Common myeloid progenitor, CD34-positive (primary cell): ENCODE results near the gene ATG5.
A peak's percentile ranks its signal among the peaks of the same experiment; 100 is the strongest.

ENCODE experiments used
- CTCF ChIA-PET: fragments of 350-600 bp; sonication (Branson Sonifier 250); formaldehyde crosslinking; loops from one replicate; lab custom pipeline; 2021; ENCODE audit warnings: antibody characterized with exemption; lab: Charles Lee
- POLR2A ChIA-PET: fragments of 350-600 bp; sonication (Branson Sonifier 250); formaldehyde crosslinking; loops from one replicate; lab custom pipeline; 2021; ENCODE audit warnings: antibody characterized with exemption; lab: Charles Lee
- DNase-seq, 3 donors: peaks; one replicate each; pipeline versions ENCODE4 v3.0.0 to v3.0.0-alpha.2; 2013
- H3K27ac ChIP-seq, 2 experiments: 1 replicate in 1 of 2; 2 replicates in 1 of 2; pipeline ENCODE4 v1.7.0; 2013; ENCODE audit warnings: inconsistent platforms in 2 of 2, low read length in 2 of 2, mild to moderate bottlenecking in 2 of 2, low read depth in 1 of 2, moderate library complexity in 1 of 2; ENCODE audit not compliant: severe bottlenecking in 2 of 2, insufficient read depth in 1 of 2, poor library complexity in 1 of 2
- H3K27me3 ChIP-seq, 5 experiments: replicated peaks in 2 of 5; 1 replicate in 3 of 5; 2 replicates in 2 of 5; pipeline versions ENCODE4 v1.6.1 to v1.7.0; 2013; ENCODE audit warnings: low read length in 4 of 5, mild to moderate bottlenecking in 2 of 5, moderate library complexity in 2 of 5, inconsistent platforms in 1 of 5; ENCODE audit not compliant: insufficient read depth in 5 of 5, control insufficient read depth in 4 of 5
- H3K36me3 ChIP-seq, 4 experiments: 1 replicate in 2 of 4; 2 replicates in 2 of 4; pipeline versions ENCODE4 v1.6.1 to v1.7.0; 2013; ENCODE audit warnings: low read length in 3 of 4, control low read depth in 1 of 4, mild to moderate bottlenecking in 1 of 4; ENCODE audit not compliant: control insufficient read depth in 4 of 4, insufficient read depth in 4 of 4
- H3K4me1 ChIP-seq, 4 experiments: 1 replicate in 3 of 4; 2 replicates in 1 of 4; pipeline versions ENCODE4 v1.6.1 to v1.7.1; 2013; ENCODE audit warnings: low read length in 3 of 4, mild to moderate bottlenecking in 3 of 4, control low read depth in 1 of 4, inconsistent platforms in 1 of 4, moderate library complexity in 1 of 4; ENCODE audit not compliant: control insufficient read depth in 4 of 4, insufficient read depth in 4 of 4; ENCODE audit errors: control extremely low read depth in 1 of 4
- H3K4me3 ChIP-seq, 7 experiments: 1 replicate in 4 of 7; 2 replicates in 3 of 7; pipeline versions ENCODE4 v1.5.1 to v1.7.0; 2013; ENCODE audit warnings: mild to moderate bottlenecking in 7 of 7, low read length in 6 of 7, moderate library complexity in 6 of 7, inconsistent platforms in 2 of 7, low read depth in 2 of 7, control low read depth in 1 of 7; ENCODE audit not compliant: insufficient read depth in 4 of 7, control insufficient read depth in 1 of 7; ENCODE audit errors: extremely low read depth in 1 of 7
- H3K9me3 ChIP-seq, 5 experiments: 1 replicate in 4 of 5; 2 replicates in 1 of 5; pipeline versions ENCODE4 v1.6.1 to v1.7.1; 2013; ENCODE audit warnings: low read length in 4 of 5, mild to moderate bottlenecking in 2 of 5, inconsistent platforms in 1 of 5, low read depth in 1 of 5, moderate library complexity in 1 of 5; ENCODE audit not compliant: control insufficient read depth in 4 of 5, insufficient read depth in 2 of 5; ENCODE audit errors: control extremely low read depth in 1 of 5
- WGBS: methylation state at CpG from one replicate; pipeline ENCODE4 v1.1.5; 2013; ENCODE audit not compliant: insufficient coverage; 5-methylcytosine and 5-hydroxymethylcytosine counted together

ATG5 gene

GRCh38 chr6:106169517-106169916 is 156.0 kb downstream of the ATG5 start:
- H3K27me3 ChIP-seq: no peaks in the 10 kb centered on the region
- CTCF ChIA-PET: no interaction called here
- no peak for DNase-seq
- H3K9me3 ChIP-seq: no peaks in the 10 kb centered on the region
- H3K4me1 ChIP-seq: peaks cover 0 to 3% (median under 1%) of the 10 kb centered on the region in 4 experiments
- H3K36me3 ChIP-seq: no peaks in the 10 kb centered on the region
- POLR2A ChIA-PET: no interaction called here
- no peak overlapping the region for H3K4me3 ChIP-seq
- 100% methylated on average over 4 of the region's 5 CpGs for whole genome bisulfite sequencing
- H3K27ac ChIP-seq: no peak overlapping the region

GRCh38 chr6:106168097-106168888 is 157.3 kb downstream of the ATG5 start:
- WGBS: 98% methylated on average over 13 of the region's 15 CpGs
- Histone ChIP-seq H3K4me1 (peaks cover 0 to 14% (median 9%) of the 10 kb centered on the region in 4 experiments), H3K9me3 (no peaks in the 10 kb centered on the region), H3K27ac (no peak overlapping the region), H3K4me3 (no peak overlapping the region), H3K36me3 (no peaks in the 10 kb centered on the region), H3K27me3 (no peaks in the 10 kb centered on the region)
- no peak for DNase-seq
- ChIA-PET CTCF (no interaction called here), POLR2A (no interaction called here)

GRCh38 chr6:106167096-106167814 is 158.3 kb downstream of the ATG5 start:
- CTCF ChIA-PET: no interaction called here

GRCh38 chr6:106165885-106166485 is 159.6 kb downstream of the ATG5 start:
- no peaks in the 10 kb centered on the region for H3K27me3 ChIP-seq
- CTCF ChIA-PET: no interaction called here
- DNase-seq: no peak
- 100% methylated on average over 1 of the region's 3 CpGs for WGBS
- H3K4me1 ChIP-seq: peaks cover 0 to 20% (median 12%) of the 10 kb centered on the region in 4 experiments
- no peak overlapping the region for H3K4me3 ChIP-seq
- H3K27ac ChIP-seq: no peak overlapping the region
- no peaks in the 10 kb centered on the region for H3K9me3 ChIP-seq
- POLR2A ChIA-PET: no interaction called here
- H3K36me3 ChIP-seq: no peaks in the 10 kb centered on the region

More at GRCh38 chr6:106167096-106167814, 158.3 kb downstream of the ATG5 start:
- H3K36me3 ChIP-seq: no peaks in the 10 kb centered on the region
- H3K27me3 ChIP-seq: no peaks in the 10 kb centered on the region
- peaks cover 0 to 20% (median 12%) of the 10 kb centered on the region in 4 experiments for H3K4me1 ChIP-seq
- 77% methylated on average over 3 of the region's 6 CpGs for WGBS
- POLR2A ChIA-PET: no interaction called here
- no peak for DNase-seq
- no peak overlapping the region for H3K27ac ChIP-seq
- H3K4me3 ChIP-seq: no peak overlapping the region
- H3K9me3 ChIP-seq: no peaks in the 10 kb centered on the region

- H3K36me3 ChIP-seq: no peaks in the 10 kb centered on the region
- ChIA-PET CTCF (interaction anchor here (0.9 to 1.5 kb wide), 2 partner anchors 35 to 58 kb away, joined by 3 read pairs; no protein-coding TSS in a partner anchor), POLR2A (no interaction called here)
- H3K4me1 ChIP-seq: peaks cover 0 to 20% (median 12%) of the 10 kb centered on the region in 4 experiments
- 62% methylated on average over 12 of the region's 17 CpGs for WGBS
- H3K4me3 ChIP-seq: peak overlapping the region in 5 of 7 experiments; percentile 25 to 76 (median 44)
- peak; percentile 28 to 73 (median 65) for DNase-seq
- H3K27me3 ChIP-seq: no peaks in the 10 kb centered on the region
- H3K27ac ChIP-seq: no peak overlapping the region
- no peaks in the 10 kb centered on the region for H3K9me3 ChIP-seq
These were observed 161.3 kb downstream of the ATG5 start for GRCh38 chr6:106163966-106164877.

GRCh38 chr6:106163446-106163965 is 162.1 kb downstream of the ATG5 start:
- H3K4me3 ChIP-seq: peak overlapping the region in 6 of 7 experiments; percentile 21 to 76 (median 40)
- H3K4me1 ChIP-seq: peaks cover 0 to 20% (median 12%) of the 10 kb centered on the region in 4 experiments
- H3K36me3 ChIP-seq: no peaks in the 10 kb centered on the region
- H3K9me3 ChIP-seq: no peaks in the 10 kb centered on the region
- WGBS: 28% methylated on average over 7 of the region's 7 CpGs
- CTCF ChIA-PET: interaction anchor here (0.9 to 1.5 kb wide), 2 partner anchors 35 to 59 kb away, joined by 3 read pairs; no protein-coding TSS in a partner anchor
- H3K27me3 ChIP-seq: no peaks in the 10 kb centered on the region
- peak; percentile 31 to 74 (median 67) for DNase-seq
- POLR2A ChIA-PET: no interaction called here
- no peak overlapping the region for H3K27ac ChIP-seq
